Raji (cell line): ENCODE data around the gene CCDC142.
A peak's percentile ranks its signal among the peaks of the same experiment; 100 is the strongest.

Experiments used
- POLR2A ChIP-seq: IDR thresholded peaks from 2 replicates; pipeline ENCODE4 v1.6.1; 2011; ENCODE audit warnings: low read depth, low read length, control low read depth; ENCODE audit not compliant: insufficient read depth

The CCDC142 gene

GRCh38 chr2:74496997-74497776, 14.4 kb upstream of the CCDC142 start:
- no peak for TF ChIP-seq POLR2A

- no peak for TF ChIP-seq POLR2A
Observed at GRCh38 chr2:74495440-74495839, 12.6 kb upstream of the CCDC142 start.

- no peak for TF ChIP-seq POLR2A
Observed at GRCh38 chr2:74493546-74493945, 10.7 kb upstream of the CCDC142 start.

- TF ChIP-seq POLR2A = no peak
Observed at GRCh38 chr2:74491648-74492544, 9.1 kb upstream of the CCDC142 start.

GRCh38 chr2:74489906-74490305, 7.1 kb upstream of the CCDC142 start:
- no peak for TF ChIP-seq POLR2A

- no peak for TF ChIP-seq POLR2A
Observed at GRCh38 chr2:74488643-74489481, 6.1 kb upstream of the CCDC142 start.

GRCh38 chr2:74486141-74486540, 3.3 kb upstream of the CCDC142 start:
- no peak for TF ChIP-seq POLR2A

GRCh38 chr2:74481961-74482800, 617 bp downstream of the CCDC142 start:
- no peak; the same call in 1 of the 2 replicates for TF ChIP-seq POLR2A

- TF ChIP-seq POLR2A = no peak
Observed at GRCh38 chr2:74481431-74481830, 1.4 kb downstream of the CCDC142 start.

- no peak for TF ChIP-seq POLR2A
Observed at GRCh38 chr2:74474899-74475298, 7.9 kb downstream of the CCDC142 start.

GRCh38 chr2:74474481-74474880, 8.3 kb downstream of the CCDC142 start:
- no peak for TF ChIP-seq POLR2A

GRCh38 chr2:74472945-74473258, 9.9 kb downstream of the CCDC142 start:
- no peak for TF ChIP-seq POLR2A

GRCh38 chr2:74472086-74472944, 10.5 kb downstream of the CCDC142 start, which contains the start of gene MRPL53:
TSS of gene MRPL53 (minus strand) at chr2:74472680. CDS start at chr2:74472660, 20 bp downstream.
- peak; percentile 92 for TF ChIP-seq POLR2A
